K562 treated with DMSO at 1 percent for 48 hours (cell line): Measurements from ENCODE around the gene CTNNB1. TPM values are rescaled to one million over a fixed set of nuclear protein-coding genes. Genes with fewer than 3 reads are reported as not detected.

ENCODE experiments used
- total RNA-seq: library from RNA; unstranded; fragments of 300-600 nt; gene quantifications from 2 replicates; pipeline ENCODE4 v1.2.3, GENCODE V29; 2022; ENCODE audit warnings: low replicate concordance; ENCODE audit errors: extremely low read depth

The CTNNB1 gene
- total RNA-seq = not detected in 2 replicates

GRCh38 chr3:41198950-41199865 lies at the start of gene CTNNB1:
CTNNB1 (plus strand) TSS chr3:41199505; CDS start chr3:41224069, 24,564 bp downstream.

